Osteoblast (primary cell): ENCODE results near the gene ERBB4. TPM values are rescaled to one million over a fixed set of nuclear protein-coding genes. Genes with fewer than 3 reads are reported as not detected.

Source experiments
- DNase-seq: peaks from one replicate; pipeline ENCODE4 v3.0.0; 2011; ENCODE audit warnings: low spot score, mixed read lengths; ENCODE audit not compliant: insufficient read length; ENCODE audit errors: missing footprints
- H2AFZ ChIP-seq: 2 replicates; pipeline ENCODE4 v1.6.0; 2011; ENCODE audit warnings: mild to moderate bottlenecking, low read length
- H3K27ac ChIP-seq: 2 replicates; pipeline ENCODE4 v1.5.1; 2011; ENCODE audit warnings: mild to moderate bottlenecking, low read depth, low read length, moderate library complexity
- H3K27me3 ChIP-seq: 2 replicates; pipeline ENCODE4 v1.6.0; 2012; ENCODE audit warnings: mild to moderate bottlenecking, control low read depth, inconsistent platforms, low read length, moderate library complexity; ENCODE audit not compliant: insufficient read depth
- H3K36me3 ChIP-seq: 2 replicates; pipeline ENCODE4 v1.5.1; 2011; ENCODE audit warnings: mild to moderate bottlenecking, low read length, control low read depth, moderate library complexity; ENCODE audit not compliant: insufficient read depth
- H3K4me1 ChIP-seq: 2 replicates; pipeline ENCODE4 v1.5.1; 2011; ENCODE audit warnings: mild to moderate bottlenecking, low read length, control low read depth, moderate library complexity; ENCODE audit not compliant: insufficient read depth
- H3K4me2 ChIP-seq: 2 replicates; pipeline ENCODE4 v1.6.0; 2011; ENCODE audit warnings: mild to moderate bottlenecking, low read length; ENCODE audit not compliant: insufficient read depth
- H3K4me3 ChIP-seq: fragments of 200-600 bp; sonication (generic); 3 replicates; pipeline ENCODE4 v1.5.1; 2012; ENCODE audit warnings: mild to moderate bottlenecking, low read length, inconsistent platforms; ENCODE audit not compliant: insufficient read depth
- H3K79me2 ChIP-seq: 2 replicates; pipeline ENCODE4 v1.6.0; 2012; ENCODE audit warnings: mild to moderate bottlenecking, low read length, control low read depth, inconsistent platforms; ENCODE audit not compliant: insufficient read depth
- H3K9me3 ChIP-seq: 2 replicates; pipeline ENCODE4 v1.5.1; 2011; ENCODE audit warnings: low read depth, low read length, control low read depth
- H4K20me1 ChIP-seq: 2 replicates; pipeline ENCODE4 v1.6.0; 2012; ENCODE audit warnings: mild to moderate bottlenecking, low read length, control low read depth; ENCODE audit not compliant: insufficient read depth
- total RNA-seq: library from RNA; depleted of rRNA; stranded (reverse); fragments of >200 nt; gene quantifications from 2 replicates; pipeline ENCODE4 v1.2.3, GENCODE V29; 2012
- TF ChIP-seq, protein P1 (sequence below): IDR thresholded peaks from 2 replicates; pipeline ENCODE4 v1.5.1; 2011; ENCODE audit warnings: mild to moderate bottlenecking, low read depth, low read length, moderate library complexity; ENCODE audit errors: extremely low read depth

Gene ERBB4
- total RNA-seq, 1 donor: under 0.01 TPM

GRCh38 chr2:211822686-211823335 is 715.8 kb downstream of the ERBB4 start:
- TF ChIP-seq, protein P1, sequence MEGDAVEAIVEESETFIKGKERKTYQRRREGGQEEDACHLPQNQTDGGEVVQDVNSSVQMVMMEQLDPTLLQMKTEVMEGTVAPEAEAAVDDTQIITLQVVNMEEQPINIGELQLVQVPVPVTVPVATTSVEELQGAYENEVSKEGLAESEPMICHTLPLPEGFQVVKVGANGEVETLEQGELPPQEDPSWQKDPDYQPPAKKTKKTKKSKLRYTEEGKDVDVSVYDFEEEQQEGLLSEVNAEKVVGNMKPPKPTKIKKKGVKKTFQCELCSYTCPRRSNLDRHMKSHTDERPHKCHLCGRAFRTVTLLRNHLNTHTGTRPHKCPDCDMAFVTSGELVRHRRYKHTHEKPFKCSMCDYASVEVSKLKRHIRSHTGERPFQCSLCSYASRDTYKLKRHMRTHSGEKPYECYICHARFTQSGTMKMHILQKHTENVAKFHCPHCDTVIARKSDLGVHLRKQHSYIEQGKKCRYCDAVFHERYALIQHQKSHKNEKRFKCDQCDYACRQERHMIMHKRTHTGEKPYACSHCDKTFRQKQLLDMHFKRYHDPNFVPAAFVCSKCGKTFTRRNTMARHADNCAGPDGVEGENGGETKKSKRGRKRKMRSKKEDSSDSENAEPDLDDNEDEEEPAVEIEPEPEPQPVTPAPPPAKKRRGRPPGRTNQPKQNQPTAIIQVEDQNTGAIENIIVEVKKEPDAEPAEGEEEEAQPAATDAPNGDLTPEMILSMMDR: no peak
- no peak for DNase-seq
- Histone ChIP-seq H4K20me1 (no peaks in the 10 kb centered on the region), H3K36me3 (no peaks in the 10 kb centered on the region), H3K79me2 (no peaks in the 10 kb centered on the region), H3K4me3 (no peak overlapping the region), H3K4me1 (no peaks in the 10 kb centered on the region), H3K4me2 (no peak overlapping the region), H2AFZ (no peak overlapping the region), H3K27ac (no peak overlapping the region), H3K9me3 (no peaks in the 10 kb centered on the region), H3K27me3 (no peaks in the 10 kb centered on the region)

GRCh38 chr2:211816754-211817153 is 721.8 kb downstream of the ERBB4 start:
- TF ChIP-seq, protein P1: no peak
- Histone ChIP-seq H3K9me3 (no peaks in the 10 kb centered on the region), H3K27ac (no peak overlapping the region), H4K20me1 (no peaks in the 10 kb centered on the region), H3K4me3 (no peak overlapping the region), H2AFZ (no peak overlapping the region), H3K4me1 (no peaks in the 10 kb centered on the region), H3K27me3 (no peaks in the 10 kb centered on the region), H3K36me3 (no peaks in the 10 kb centered on the region), H3K4me2 (no peak overlapping the region), H3K79me2 (no peaks in the 10 kb centered on the region)
- peak; percentile 37 for DNase-seq

- Histone ChIP-seq H3K4me3 (no peak overlapping the region), H3K27ac (no peak overlapping the region), H3K9me3 (no peaks in the 10 kb centered on the region), H2AFZ (no peak overlapping the region), H3K36me3 (no peaks in the 10 kb centered on the region), H4K20me1 (no peaks in the 10 kb centered on the region), H3K4me1 (no peaks in the 10 kb centered on the region), H3K4me2 (no peak overlapping the region), H3K27me3 (no peaks in the 10 kb centered on the region), H3K79me2 (no peaks in the 10 kb centered on the region)
- no peak for DNase-seq
- TF ChIP-seq, protein P1: no peak
These were observed 726.0 kb downstream of the ERBB4 start for GRCh38 chr2:211812587-211812986.

GRCh38 chr2:211802666-211803065 is 735.9 kb downstream of the ERBB4 start:
- H3K9me3 ChIP-seq: no peaks in the 10 kb centered on the region
- no peaks in the 10 kb centered on the region for H3K79me2 ChIP-seq
- H3K4me1 ChIP-seq: no peaks in the 10 kb centered on the region
- no peak overlapping the region for H3K4me3 ChIP-seq
- no peak overlapping the region for H3K27ac ChIP-seq
- H3K36me3 ChIP-seq: no peaks in the 10 kb centered on the region
- H2AFZ ChIP-seq: no peak overlapping the region
- TF ChIP-seq, protein P1: no peak
- no peak overlapping the region for H3K4me2 ChIP-seq
- DNase-seq: peak; percentile 4
- H4K20me1 ChIP-seq: no peaks in the 10 kb centered on the region
- no peaks in the 10 kb centered on the region for H3K27me3 ChIP-seq
